ACC112 (cell line): ENCODE results near the gene MUC5B.

Source experiments
- H2AFZ ChIP-seq: fragments of 200-600 bp; sonication (generic); one replicate; pipeline ENCODE4 v1.6.0; 2017; ENCODE audit warnings: antibody characterized with exemption, low read length; ENCODE audit not compliant: unreplicated experiment
- H3K27ac ChIP-seq: fragments of 200-600 bp; sonication (generic); 2 replicates; pipeline ENCODE4 v1.5.1; 2014; ENCODE audit warnings: low read depth, mild to moderate bottlenecking, antibody characterized with exemption, low read length, moderate library complexity
- H3K27me3 ChIP-seq: fragments of 200-600 bp; sonication (generic); 2 replicates; pipeline ENCODE4 v1.6.1; 2014; ENCODE audit warnings: mild to moderate bottlenecking, antibody characterized with exemption, low read length, moderate library complexity, mixed read lengths; ENCODE audit not compliant: insufficient read depth
- H3K36me3 ChIP-seq: fragments of 200-600 bp; sonication (generic); 2 replicates; pipeline ENCODE4 v1.6.1; 2016; ENCODE audit warnings: mild to moderate bottlenecking, antibody characterized with exemption, low read length, moderate library complexity, mixed read lengths; ENCODE audit not compliant: insufficient read depth
- H3K4me1 ChIP-seq: fragments of 200-600 bp; sonication (generic); one replicate; pipeline ENCODE4 v1.6.1; 2016; ENCODE audit warnings: low read length, mixed read lengths; ENCODE audit not compliant: insufficient read depth, unreplicated experiment, control insufficient read depth
- H3K4me3 ChIP-seq: fragments of 200-600 bp; sonication (generic); 2 replicates; pipeline ENCODE4 v1.5.1; 2014; ENCODE audit warnings: mild to moderate bottlenecking, low read depth, low read length
- H3K79me2 ChIP-seq: fragments of 200-600 bp; sonication (generic); one replicate; pipeline ENCODE4 v1.6.0; 2016; ENCODE audit warnings: low read length; ENCODE audit not compliant: control insufficient read depth, unreplicated experiment, insufficient read depth

MUC5B gene

GRCh38 chr11:1295591-1295990, 72.7 kb downstream of the MUC5B start:
- Histone ChIP-seq H3K79me2 (peaks cover 51% of the 10 kb centered on the region), H3K27ac (no peak overlapping the region), H3K27me3 (no peaks in the 10 kb centered on the region), H3K36me3 (peaks cover 3% of the 10 kb centered on the region; the same call in 1 of the 2 replicates), H3K4me3 (no peak overlapping the region), H2AFZ (no peak overlapping the region), H3K4me1 (peaks cover 10% of the 10 kb centered on the region)

GRCh38 chr11:1296287-1296686, 73.4 kb downstream of the MUC5B start:
- Histone ChIP-seq H3K27ac (no peak overlapping the region), H2AFZ (no peak overlapping the region), H3K4me1 (peaks cover 10% of the 10 kb centered on the region), H3K36me3 (peaks cover 3% of the 10 kb centered on the region; the same call in 1 of the 2 replicates), H3K79me2 (peaks cover 56% of the 10 kb centered on the region), H3K27me3 (no peaks in the 10 kb centered on the region), H3K4me3 (no peak overlapping the region)

GRCh38 chr11:1297011-1297575, 74.2 kb downstream of the MUC5B start:
- Histone ChIP-seq H3K4me3 (no peak overlapping the region), H3K4me1 (peaks cover 10% of the 10 kb centered on the region), H3K36me3 (peaks cover 3% of the 10 kb centered on the region; the same call in 1 of the 2 replicates), H3K27ac (no peak overlapping the region), H2AFZ (no peak overlapping the region), H3K79me2 (peaks cover 62% of the 10 kb centered on the region), H3K27me3 (no peaks in the 10 kb centered on the region)

DNA sequence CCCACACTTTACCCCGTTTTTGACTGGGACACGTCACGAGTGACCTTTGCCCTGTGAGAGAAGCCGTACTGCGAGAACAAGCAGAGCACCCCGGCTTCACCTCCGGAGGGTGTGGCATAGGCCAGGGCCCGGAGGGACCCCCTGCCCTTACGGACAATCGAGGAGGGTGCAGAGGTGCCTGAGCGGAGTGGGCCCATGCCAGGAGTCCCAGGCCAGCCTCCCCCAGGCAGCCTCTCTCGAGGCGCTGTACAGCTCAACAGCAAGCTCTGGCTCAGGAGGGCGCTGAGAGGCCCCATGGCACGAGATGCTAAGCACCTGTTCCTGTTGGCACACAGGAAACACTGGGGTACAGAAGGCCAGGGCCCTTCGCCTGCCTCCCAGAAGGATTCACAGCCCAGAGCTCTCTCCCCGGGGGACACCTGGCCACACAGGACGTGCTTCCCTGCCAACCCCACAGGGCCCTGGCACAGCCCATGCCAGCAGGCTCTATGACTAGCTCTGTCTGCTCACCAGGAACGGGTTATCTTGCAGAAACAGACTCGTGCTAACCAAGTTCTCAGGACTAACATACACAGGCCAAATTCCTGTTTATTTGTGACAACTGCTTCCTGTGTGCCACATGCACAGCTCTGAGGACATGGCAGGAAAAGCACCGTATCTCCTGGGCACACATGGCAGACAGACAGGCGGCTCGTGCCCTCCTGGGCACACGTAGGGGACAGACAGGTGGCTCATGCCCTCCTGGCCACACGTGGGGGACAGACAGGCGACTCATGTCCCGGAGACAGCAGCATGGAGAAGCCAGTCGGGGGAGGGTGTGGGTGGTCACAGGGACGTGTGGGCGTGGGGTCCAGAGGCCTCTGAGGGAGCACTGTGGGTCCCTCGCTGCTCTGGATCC, 75.0 kb downstream of the MUC5B start:
- no peaks in the 10 kb centered on the region for H3K27me3 ChIP-seq
- peaks cover 3% of the 10 kb centered on the region; the same call in 1 of the 2 replicates for H3K36me3 ChIP-seq
- H2AFZ ChIP-seq: no peak overlapping the region
- H3K4me3 ChIP-seq: no peak overlapping the region
- peaks cover 69% of the 10 kb centered on the region for H3K79me2 ChIP-seq
- peaks cover 10% of the 10 kb centered on the region for H3K4me1 ChIP-seq
- no peak overlapping the region for H3K27ac ChIP-seq

GRCh38 chr11:1298695-1299492, 76.0 kb downstream of the MUC5B start:
- Histone ChIP-seq H3K27me3 (no peaks in the 10 kb centered on the region), H2AFZ (no peak overlapping the region), H3K36me3 (peaks cover 3% of the 10 kb centered on the region; the same call in 1 of the 2 replicates), H3K4me1 (peaks cover 10% of the 10 kb centered on the region), H3K4me3 (no peak overlapping the region), H3K27ac (no peak overlapping the region), H3K79me2 (peaks cover 72% of the 10 kb centered on the region)

DNA sequence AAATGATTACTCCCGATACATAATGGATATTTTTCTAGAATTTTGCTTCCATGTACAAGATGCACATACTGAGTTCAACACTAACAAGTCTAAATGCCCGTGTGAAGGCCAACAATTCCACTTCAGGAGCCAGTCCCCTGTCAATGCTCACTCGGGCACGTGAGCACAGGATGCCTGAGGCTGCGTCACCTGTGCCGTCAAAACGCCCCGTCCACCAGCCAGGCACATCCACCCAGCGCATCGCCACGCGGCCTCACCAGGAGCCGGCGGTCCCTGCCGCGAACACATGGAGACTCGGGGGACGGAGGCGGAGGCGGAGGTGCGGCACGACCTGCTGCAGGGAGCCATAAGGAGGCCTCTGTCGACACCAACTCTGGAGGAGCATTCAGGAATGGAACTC, 76.8 kb downstream of the MUC5B start:
- peaks cover 78% of the 10 kb centered on the region for H3K79me2 ChIP-seq
- no peak overlapping the region for H3K4me3 ChIP-seq
- no peak overlapping the region for H3K27ac ChIP-seq
- H3K36me3 ChIP-seq: peaks cover 3% of the 10 kb centered on the region; the same call in 1 of the 2 replicates
- peaks cover 17% of the 10 kb centered on the region for H3K4me1 ChIP-seq
- no peak overlapping the region for H2AFZ ChIP-seq
- H3K27me3 ChIP-seq: no peaks in the 10 kb centered on the region

DNA sequence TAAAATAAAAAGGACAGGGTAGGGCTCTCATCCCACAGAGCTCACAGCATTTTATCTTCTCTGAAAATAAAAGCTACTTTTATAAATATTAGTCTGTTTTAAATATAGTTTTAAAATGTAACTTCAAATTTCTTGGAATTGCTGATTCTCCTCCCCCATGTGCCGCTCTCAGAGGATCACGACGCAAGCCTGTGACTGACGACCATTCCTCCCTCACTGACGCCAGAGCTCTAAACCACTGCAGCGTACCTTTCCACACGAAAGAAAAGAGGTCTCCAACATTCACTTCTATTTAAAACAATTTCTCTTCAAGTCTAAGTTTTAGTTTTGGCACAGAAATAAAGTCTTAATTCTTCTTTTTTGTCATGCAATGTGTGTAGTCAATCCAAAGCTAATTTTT, 77.3 kb downstream of the MUC5B start:
- no peak overlapping the region for H2AFZ ChIP-seq
- peaks cover 20% of the 10 kb centered on the region for H3K4me1 ChIP-seq
- H3K4me3 ChIP-seq: no peak overlapping the region
- H3K27ac ChIP-seq: no peak overlapping the region
- peaks cover 4% of the 10 kb centered on the region; the same call in 1 of the 2 replicates for H3K36me3 ChIP-seq
- peaks cover 83% of the 10 kb centered on the region for H3K79me2 ChIP-seq
- H3K27me3 ChIP-seq: no peaks in the 10 kb centered on the region

DNA sequence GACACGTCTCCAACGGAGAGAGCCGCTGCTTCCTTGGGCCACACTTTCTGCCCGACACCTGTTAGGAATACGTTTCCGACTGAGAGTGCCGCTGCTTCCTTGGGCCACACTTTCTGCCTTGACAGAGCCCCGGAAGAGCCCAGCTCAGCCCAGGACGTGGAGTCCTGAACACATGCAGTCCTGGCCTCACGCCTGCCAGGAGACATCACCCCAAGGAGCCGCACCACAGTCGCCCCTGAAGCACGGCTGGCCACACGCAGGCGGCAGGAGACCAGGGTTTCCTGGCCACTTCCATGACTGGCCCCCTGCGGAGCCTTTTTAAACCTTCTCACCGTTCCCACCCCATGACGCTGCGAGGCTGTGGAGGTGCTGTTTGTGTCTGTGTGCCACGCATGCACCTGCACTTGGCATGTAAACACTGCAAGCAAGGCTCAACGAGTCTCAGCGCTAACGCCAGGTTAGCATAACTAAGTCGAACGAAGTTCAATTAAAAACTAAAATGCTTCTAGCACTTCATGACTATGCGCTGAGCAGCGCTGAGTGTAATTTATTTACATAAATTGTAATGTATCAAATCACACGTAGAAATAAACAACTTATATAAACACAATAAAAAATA, 77.8 kb downstream of the MUC5B start:
- Histone ChIP-seq H3K27me3 (no peaks in the 10 kb centered on the region), H3K27ac (no peak overlapping the region), H3K79me2 (peaks cover 84% of the 10 kb centered on the region), H3K4me3 (no peak overlapping the region), H2AFZ (no peak overlapping the region), H3K36me3 (0 out of 2 replicates have a peak, but pooled peaks cover 4% of the 10 kb centered on the region), H3K4me1 (peaks cover 20% of the 10 kb centered on the region)

DNA sequence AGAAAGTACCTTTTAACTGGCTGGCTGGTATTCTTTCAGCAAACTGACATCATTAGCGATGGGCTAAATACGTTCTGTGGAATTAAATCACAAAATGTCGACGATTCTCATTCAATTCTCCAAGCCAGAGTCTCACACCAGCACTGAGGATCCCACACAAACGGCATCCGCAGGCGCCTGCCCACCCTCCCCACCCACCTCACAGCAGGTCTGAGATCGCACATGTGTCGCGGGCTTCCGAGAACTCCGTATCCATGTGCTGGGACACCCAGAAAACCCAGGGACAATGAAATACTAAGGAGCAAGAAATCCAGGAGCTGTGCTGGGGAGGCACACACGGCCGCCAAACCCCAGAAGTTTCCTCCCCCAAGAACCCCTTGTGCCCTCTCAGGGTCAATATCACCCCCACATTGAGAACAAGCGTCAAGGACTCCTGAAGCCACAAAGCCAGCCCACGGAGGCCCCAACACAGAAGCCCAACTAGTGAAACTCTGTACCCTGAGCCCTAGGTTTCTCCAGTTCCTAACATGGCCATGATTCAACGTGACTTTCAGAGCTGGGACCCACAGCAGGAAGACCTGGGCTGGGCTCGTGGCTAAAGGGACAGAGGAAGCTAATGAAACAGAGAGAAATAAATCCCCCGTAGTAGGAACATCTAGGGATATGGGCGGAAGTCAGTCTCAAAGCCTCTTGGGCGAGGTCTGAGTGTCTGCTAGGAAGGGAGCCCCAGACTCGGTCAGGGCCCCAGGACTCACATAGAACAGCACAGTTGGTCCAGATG, 78.5 kb downstream of the MUC5B start:
- Histone ChIP-seq H3K4me3 (no peak overlapping the region), H3K4me1 (peaks cover 20% of the 10 kb centered on the region), H3K27me3 (no peaks in the 10 kb centered on the region), H3K36me3 (peaks cover 4% of the 10 kb centered on the region; the same call in 1 of the 2 replicates), H3K79me2 (peaks cover 84% of the 10 kb centered on the region), H3K27ac (no peak overlapping the region), H2AFZ (no peak overlapping the region)
